Left ventricle myocardium inferior (tissue), 1 donor: Measurements from ENCODE around the gene TRAF6. TPM values are rescaled to one million over a fixed set of nuclear protein-coding genes. Genes with fewer than 3 reads are reported as not detected.
A peak's percentile ranks its signal among the peaks of the same experiment; 100 is the strongest.
"Not testable (repeated sequence)": the region's sequence is repeated elsewhere in the genome, so short reads cannot be mapped to it uniquely, and the experiment has no call there.

ENCODE experiments used
- DNase-seq: peaks from one replicate; pipeline ENCODE4 v3.0.0-alpha.2; 2020
- H3K27ac ChIP-seq: fragments of 200-600 bp; replicated peaks from 2 replicates; pipeline ENCODE4 v1.8.0; 2021
- H3K27me3 ChIP-seq: fragments of 200-600 bp; 2 replicates; pipeline ENCODE4 v1.8.0; 2021; ENCODE audit warnings: low read depth
- H3K36me3 ChIP-seq: fragments of 200-600 bp; 2 replicates; pipeline ENCODE4 v1.8.0; 2021
- H3K4me1 ChIP-seq: fragments of 200-600 bp; 2 replicates; pipeline ENCODE4 v1.8.0; 2021
- H3K4me3 ChIP-seq: fragments of 200-600 bp; 2 replicates; pipeline ENCODE4 v1.8.0; 2021; ENCODE audit warnings: mild to moderate bottlenecking, moderate library complexity
- H3K9me3 ChIP-seq: fragments of 200-600 bp; replicated peaks from 2 replicates; pipeline ENCODE4 v1.8.0; 2021
- intact Hi-C: fragments of 100-400 bp; cut with micrococcal nuclease; formaldehyde crosslinking; loops from one replicate; pipeline ENCODE4 v1.11.0; 2022
- total RNA-seq: library from RNA; stranded (reverse); fragmentation: NEBNext Ultra II Directional; extraction: Animal tissue kit (Norgen Biotek cat#: 25700); gene quantifications from one replicate; pipeline ENCODE4 v1.2.1, GENCODE V29; 2021
- TF ChIP-seq, protein P1 (sequence below): fragments of 200-600 bp; IDR thresholded peaks from 2 replicates; pipeline ENCODE4 v1.8.0; 2021; ENCODE audit warnings: antibody characterized with exemption, mild to moderate bottlenecking, borderline replicate concordance
- donor health status: DM: no; HTN: yes; CAD: no; lungs with severe emphysema.

The TRAF6 gene
- total RNA-seq, 1 donor from 2014 or later: 12.9 TPM

GRCh38 chr11:36492724-36493304 lies 17.3 kb downstream of the TRAF6 start:
- no peaks in the 10 kb centered on the region for H3K27me3 ChIP-seq

GRCh38 chr11:36490026-36490806 lies 19.9 kb downstream of the TRAF6 start:
- TF ChIP-seq, protein P1, sequence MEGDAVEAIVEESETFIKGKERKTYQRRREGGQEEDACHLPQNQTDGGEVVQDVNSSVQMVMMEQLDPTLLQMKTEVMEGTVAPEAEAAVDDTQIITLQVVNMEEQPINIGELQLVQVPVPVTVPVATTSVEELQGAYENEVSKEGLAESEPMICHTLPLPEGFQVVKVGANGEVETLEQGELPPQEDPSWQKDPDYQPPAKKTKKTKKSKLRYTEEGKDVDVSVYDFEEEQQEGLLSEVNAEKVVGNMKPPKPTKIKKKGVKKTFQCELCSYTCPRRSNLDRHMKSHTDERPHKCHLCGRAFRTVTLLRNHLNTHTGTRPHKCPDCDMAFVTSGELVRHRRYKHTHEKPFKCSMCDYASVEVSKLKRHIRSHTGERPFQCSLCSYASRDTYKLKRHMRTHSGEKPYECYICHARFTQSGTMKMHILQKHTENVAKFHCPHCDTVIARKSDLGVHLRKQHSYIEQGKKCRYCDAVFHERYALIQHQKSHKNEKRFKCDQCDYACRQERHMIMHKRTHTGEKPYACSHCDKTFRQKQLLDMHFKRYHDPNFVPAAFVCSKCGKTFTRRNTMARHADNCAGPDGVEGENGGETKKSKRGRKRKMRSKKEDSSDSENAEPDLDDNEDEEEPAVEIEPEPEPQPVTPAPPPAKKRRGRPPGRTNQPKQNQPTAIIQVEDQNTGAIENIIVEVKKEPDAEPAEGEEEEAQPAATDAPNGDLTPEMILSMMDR: no peak
- Histone ChIP-seq H3K36me3 (peaks cover 79% of the 10 kb centered on the region), H3K27ac (no peak overlapping the region), H3K4me1 (peaks cover 35% of the 10 kb centered on the region), H3K4me3 (no peak overlapping the region), H3K27me3 (no peaks in the 10 kb centered on the region), H3K9me3 (no peaks in the 10 kb centered on the region)
- intact Hi-C loops: no loop called here
- DNase-seq: no peak

More at GRCh38 chr11:36492724-36493304, 17.3 kb downstream of the TRAF6 start:
- intact Hi-C loops: no loop called here
- peaks cover 14% of the 10 kb centered on the region for H3K4me1 ChIP-seq
- H3K9me3 ChIP-seq: no peaks in the 10 kb centered on the region
- no peak overlapping the region for H3K27ac ChIP-seq
- H3K4me3 ChIP-seq: no peak overlapping the region
- DNase-seq: no peak
- TF ChIP-seq, protein P1: peak; percentile 83
- H3K36me3 ChIP-seq: peaks cover 84% of the 10 kb centered on the region

DNA sequence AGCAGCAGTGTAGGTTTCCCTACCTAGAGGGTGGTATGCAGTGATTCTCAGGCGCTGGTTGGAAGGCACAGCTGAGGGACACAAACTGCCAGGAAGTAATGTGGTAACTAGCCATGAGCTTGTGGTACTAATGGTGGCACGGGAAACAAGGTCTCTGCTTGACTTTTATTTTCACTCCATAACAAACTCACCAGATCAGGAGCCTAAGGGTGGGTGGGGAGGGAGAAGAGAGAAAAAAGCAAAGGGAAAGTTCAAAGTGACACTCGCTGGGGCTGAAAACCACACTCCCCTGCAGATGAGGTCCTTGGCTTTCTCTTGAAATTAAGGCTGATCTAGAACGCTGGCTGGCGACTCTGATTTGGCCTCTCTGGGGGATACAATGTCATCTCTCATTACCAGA lies 22.0 kb downstream of the TRAF6 start:
- Histone ChIP-seq H3K36me3 (peaks cover 75% of the 10 kb centered on the region), H3K27ac (peak overlapping the region; percentile 71), H3K27me3 (no peaks in the 10 kb centered on the region), H3K4me1 (peaks cover 35% of the 10 kb centered on the region), H3K4me3 (peak overlapping the region; percentile 1), H3K9me3 (no peaks in the 10 kb centered on the region)
- intact Hi-C loops: no loop called here
- TF ChIP-seq, protein P1: no peak
- no peak for DNase-seq

DNA sequence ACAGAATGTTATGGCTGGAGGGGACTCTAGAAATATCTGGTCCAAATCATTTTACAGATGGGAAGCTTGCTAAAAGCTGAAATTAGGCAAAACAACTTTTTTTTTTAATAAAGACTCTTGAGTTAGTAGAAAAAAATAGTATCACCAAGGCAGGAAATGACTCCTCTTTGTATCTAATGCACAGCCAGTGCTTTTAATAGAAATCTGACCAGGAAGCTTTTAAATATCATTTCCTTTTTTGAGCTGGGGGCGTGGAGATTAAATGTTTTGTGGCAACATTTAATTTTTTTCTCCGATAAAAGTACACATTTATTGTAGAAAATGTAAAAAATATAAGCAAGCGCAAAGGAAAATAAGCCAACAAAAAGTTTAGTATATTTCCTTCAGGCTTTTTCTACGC lies 22.5 kb downstream of the TRAF6 start:
- Histone ChIP-seq H3K36me3 (peaks cover 75% of the 10 kb centered on the region), H3K27me3 (no peaks in the 10 kb centered on the region), H3K4me3 (peak overlapping the region; percentile 1), H3K9me3 (no peaks in the 10 kb centered on the region), H3K4me1 (peaks cover 35% of the 10 kb centered on the region), H3K27ac (peak overlapping the region; percentile 71)
- TF ChIP-seq, protein P1: no peak
- intact Hi-C loops: no loop called here
- no peak for DNase-seq

DNA sequence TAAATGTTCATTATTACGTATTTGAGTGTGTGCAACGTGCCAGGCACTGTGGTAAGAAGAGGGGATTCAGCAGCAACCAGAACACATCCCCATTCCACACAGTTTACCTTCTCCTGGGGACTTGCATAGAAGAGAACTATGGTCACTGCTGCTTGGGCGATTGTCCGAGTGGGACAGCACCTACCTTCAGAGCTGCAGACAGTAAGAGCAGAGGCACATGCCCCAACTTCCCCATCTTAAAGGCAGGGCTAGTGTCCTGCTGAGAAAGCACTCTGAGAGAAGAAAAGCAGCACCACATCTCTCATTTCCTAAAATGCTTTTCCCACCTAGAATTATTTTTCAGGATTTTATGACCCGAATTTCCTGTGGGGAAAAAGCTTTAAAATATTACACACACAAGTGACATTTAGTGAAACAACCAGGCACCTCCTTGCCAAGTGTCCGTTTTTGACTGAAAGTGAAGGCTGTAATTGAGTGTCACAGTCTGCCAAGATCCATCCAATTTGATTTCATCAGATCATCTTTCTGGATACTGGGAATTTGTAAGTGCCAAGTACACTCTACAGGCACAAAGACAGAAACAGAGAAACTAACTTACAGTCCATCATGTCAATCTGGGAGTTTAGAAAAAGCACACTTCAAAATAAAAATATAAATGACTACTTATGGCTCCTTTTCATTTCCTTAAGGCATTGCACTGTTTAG lies 24.6 kb downstream of the TRAF6 start:
- intact Hi-C loops: no loop called here
- DNase-seq: no peak
- H3K27ac ChIP-seq: no peak overlapping the region
- no peaks in the 10 kb centered on the region for H3K27me3 ChIP-seq
- H3K4me3 ChIP-seq: no peak overlapping the region
- no peaks in the 10 kb centered on the region for H3K9me3 ChIP-seq
- peaks cover 58% of the 10 kb centered on the region for H3K36me3 ChIP-seq
- H3K4me1 ChIP-seq: peaks cover 32% of the 10 kb centered on the region
- TF ChIP-seq, protein P1: no peak

GRCh38 chr11:36483042-36483441 lies 27.0 kb downstream of the TRAF6 start:
- DNase-seq, H3K9me3 ChIP-seq, H3K27me3 ChIP-seq, H3K27ac ChIP-seq, H3K4me3 ChIP-seq, intact Hi-C loops: not testable (repeated sequence)
- Histone ChIP-seq H3K36me3 (peaks cover 36% of the 10 kb centered on the region), H3K4me1 (peaks cover 33% of the 10 kb centered on the region)
